IMR-90 (cell line): ENCODE data around the gene GPC6. TPM values are rescaled to one million over a fixed set of nuclear protein-coding genes. Genes with fewer than 3 reads are reported as not detected.
A peak's percentile ranks its signal among the peaks of the same experiment; 100 is the strongest.

Source experiments
- ATAC-seq: fragments of 200-7000 bp; cut with Tn5 transposase; 2 replicates; pipeline ENCODE4 v1.9.1; 2020; ENCODE audit warnings: low read depth, mild to moderate bottlenecking, moderate library complexity
- BruUV-seq: library from RNA; stranded (reverse); fragments of 400-500 nt; replicated peaks from 2 replicates; lab custom pipeline; 2021; lab: Mats Ljungman, UMichigan
- CTCF ChIA-PET: fragments of 300-600 bp; formaldehyde crosslinking; extraction: SDS; loops from one replicate; lab custom pipeline; 2021; ENCODE audit warnings: antibody characterized with exemption; lab: Yijun Ruan, JAX
- POLR2A ChIA-PET: fragments of 300-600 bp; sonication (Branson Sonifier 250); formaldehyde crosslinking; loops from one replicate; lab custom pipeline; 2022; ENCODE audit warnings: antibody characterized with exemption; ENCODE audit not compliant: unreplicated experiment; lab: Charles Lee
- DNase-seq: peaks from one replicate; pipeline ENCODE4 v3.0.0; 2013
- H2AFZ ChIP-seq: replicated peaks from 2 replicates; pipeline ENCODE3; 2013; ENCODE audit warnings: low read length, mild to moderate bottlenecking; ENCODE audit not compliant: poor library complexity
- H2AK5ac ChIP-seq: 2 replicates; pipeline ENCODE4 v1.6.1; 2013; ENCODE audit warnings: low read depth, low read length, inconsistent platforms
- H2AK9ac ChIP-seq: replicated peaks from 2 replicates; pipeline ENCODE3; 2013; ENCODE audit warnings: mild to moderate bottlenecking, low read depth, low read length, moderate library complexity; ENCODE audit not compliant: poor library complexity
- H2BK120ac ChIP-seq: 2 replicates; pipeline ENCODE4 v1.6.1; 2013; ENCODE audit warnings: low read depth, low read length, inconsistent platforms
- H2BK15ac ChIP-seq: 3 replicates; pipeline ENCODE4 v1.6.1; 2013; ENCODE audit warnings: low read depth, low read length, inconsistent platforms
- H2BK20ac ChIP-seq: 2 replicates; pipeline ENCODE4 v1.6.1; 2013; ENCODE audit warnings: low read depth, mild to moderate bottlenecking, inconsistent platforms, low read length, moderate library complexity
- H2BK5ac ChIP-seq: 2 replicates; pipeline ENCODE4 v1.6.1; 2013; ENCODE audit warnings: mild to moderate bottlenecking, low read depth, low read length, inconsistent platforms; ENCODE audit not compliant: poor library complexity, severe bottlenecking
- H3K14ac ChIP-seq: replicated peaks from 2 replicates; pipeline ENCODE4 v1.6.1; 2013; ENCODE audit warnings: low read depth, low read length, inconsistent platforms
- H3K18ac ChIP-seq: 2 replicates; pipeline ENCODE4 v1.6.1; 2013; ENCODE audit warnings: low read depth, low read length, control low read depth
- H3K23ac ChIP-seq: 2 replicates; pipeline ENCODE4 v1.6.1; 2013; ENCODE audit warnings: low read depth, low read length, inconsistent platforms
- H3K27ac ChIP-seq: 2 replicates; pipeline ENCODE4 v1.5.1; 2013; ENCODE audit warnings: mild to moderate bottlenecking, control low read depth, low read length; ENCODE audit not compliant: insufficient read depth
- H3K27me3 ChIP-seq: 2 replicates; pipeline ENCODE4 v1.6.1; 2013; ENCODE audit warnings: low read length; ENCODE audit not compliant: control insufficient read depth, insufficient read depth
- H3K36me3 ChIP-seq: 2 replicates; pipeline ENCODE4 v1.6.1; 2013; ENCODE audit warnings: low read length, mixed read lengths; ENCODE audit not compliant: control insufficient read depth, insufficient read depth
- H3K4ac ChIP-seq: 2 replicates; pipeline ENCODE4 v1.6.1; 2013; ENCODE audit warnings: low read depth, low read length, inconsistent platforms
- H3K4me1 ChIP-seq: 2 replicates; pipeline ENCODE4 v1.6.1; 2013; ENCODE audit warnings: low read length, mixed read lengths; ENCODE audit not compliant: control insufficient read depth, insufficient read depth
- H3K4me2 ChIP-seq: 2 replicates; pipeline ENCODE4 v1.6.1; 2013; ENCODE audit warnings: low read depth, mild to moderate bottlenecking, control low read depth, low read length, moderate library complexity
- H3K4me3 ChIP-seq: 2 replicates; pipeline ENCODE4 v1.5.1; 2013; ENCODE audit warnings: low read depth, mild to moderate bottlenecking, control low read depth, low read length, moderate library complexity; ENCODE audit not compliant: insufficient read depth
- H3K56ac ChIP-seq: 2 replicates; pipeline ENCODE4 v1.6.1; 2013; ENCODE audit warnings: low read length, inconsistent platforms; ENCODE audit not compliant: insufficient read depth; ENCODE audit errors: extremely low read depth
- H3K79me1 ChIP-seq, 2 experiments: 2 replicates each; pipeline ENCODE4 v1.6.1; 2013; ENCODE audit warnings: low read length in 2 of 2, inconsistent platforms in 1 of 2, low read depth in 1 of 2
- H3K9ac ChIP-seq: 2 replicates; pipeline ENCODE4 v1.6.1; 2013; ENCODE audit warnings: low read depth, low read length, control low read depth
- H3K9me1 ChIP-seq: 2 replicates; pipeline ENCODE4 v1.6.1; 2013; ENCODE audit warnings: low read length, inconsistent platforms; ENCODE audit not compliant: insufficient read depth
- H3K9me3 ChIP-seq: 2 replicates; pipeline ENCODE4 v1.6.1; 2013; ENCODE audit warnings: low read length; ENCODE audit not compliant: control insufficient read depth, insufficient read depth
- H4K20me1 ChIP-seq: 2 replicates; pipeline ENCODE4 v1.6.1; 2013; ENCODE audit warnings: low read length, inconsistent platforms; ENCODE audit not compliant: insufficient read depth
- H4K5ac ChIP-seq: 2 replicates; pipeline ENCODE4 v1.6.1; 2013; ENCODE audit warnings: mild to moderate bottlenecking, low read depth, low read length, control low read depth
- H4K8ac ChIP-seq, 2 experiments: 2 replicates each; pipeline ENCODE4 v1.6.1; 2013; ENCODE audit warnings: low read depth in 2 of 2, low read length in 2 of 2, control low read depth in 1 of 2, inconsistent platforms in 1 of 2
- H4K91ac ChIP-seq: 2 replicates; pipeline ENCODE4 v1.6.1; 2013; ENCODE audit warnings: low read depth, low read length, inconsistent platforms; ENCODE audit not compliant: insufficient read depth
- BHLHE40 ChIP-seq: fragments of 150-350 bp; IDR thresholded peaks from 2 replicates; pipeline ENCODE4 v1.6.1; 2016; ENCODE audit warnings: mild to moderate bottlenecking, low read depth, low read length
- CEBPB ChIP-seq: IDR thresholded peaks from 2 replicates; pipeline ENCODE4 v1.6.1; 2012; ENCODE audit warnings: low read depth, low read length, improper control_type of control experiment
- CHD1 ChIP-seq: IDR thresholded peaks from 2 replicates; pipeline ENCODE4 v1.6.1; 2012; ENCODE audit warnings: low read depth, low read length, improper control_type of control experiment
- FOS ChIP-seq: fragments of 150-350 bp; IDR thresholded peaks from 2 replicates; pipeline ENCODE4 v1.6.1; 2016; ENCODE audit warnings: low read depth, low read length
- MAFK ChIP-seq: IDR thresholded peaks from 2 replicates; pipeline ENCODE4 v1.6.1; 2012; ENCODE audit warnings: low read depth, low read length, improper control_type of control experiment
- MAZ ChIP-seq: IDR thresholded peaks from 2 replicates; pipeline ENCODE4 v1.6.1; 2012; ENCODE audit warnings: low read depth, mild to moderate bottlenecking, low read length, improper control_type of control experiment, moderate library complexity, borderline replicate concordance
- MXI1 ChIP-seq: IDR thresholded peaks from 2 replicates; pipeline ENCODE4 v1.6.1; 2012; ENCODE audit warnings: low read depth, mild to moderate bottlenecking, low read length, moderate library complexity, borderline replicate concordance
- NFE2L2 ChIP-seq: fragments of 150-350 bp; IDR thresholded peaks from 2 replicates; pipeline ENCODE4 v1.6.1; 2016; ENCODE audit warnings: low read depth, mild to moderate bottlenecking, low read length
- POLR2A ChIP-seq: IDR thresholded peaks from 2 replicates; pipeline ENCODE4 v1.6.1; 2012; ENCODE audit warnings: mild to moderate bottlenecking, low read depth, low read length
- RAD21 ChIP-seq: IDR thresholded peaks from 2 replicates; pipeline ENCODE4 v1.6.1; 2012; ENCODE audit warnings: low read length, improper control_type of control experiment
- RCOR1 ChIP-seq: IDR thresholded peaks from 2 replicates; pipeline ENCODE4 v1.6.1; 2012; ENCODE audit warnings: mild to moderate bottlenecking, low read length, improper control_type of control experiment; ENCODE audit not compliant: insufficient replicate concordance
- RFX5 ChIP-seq: IDR thresholded peaks from 2 replicates; pipeline ENCODE4 v1.8.0; 2012; ENCODE audit warnings: low read depth, mild to moderate bottlenecking, low read length, moderate library complexity
- SMC3 ChIP-seq: fragments of 150-350 bp; IDR thresholded peaks from 2 replicates; pipeline ENCODE4 v1.6.1; 2016; ENCODE audit warnings: low read depth, mild to moderate bottlenecking, antibody characterized with exemption, low read length, moderate library complexity
- USF2 ChIP-seq: fragments of 150-350 bp; IDR thresholded peaks from 2 replicates; pipeline ENCODE4 v1.6.1; 2017; ENCODE audit warnings: mild to moderate bottlenecking, antibody characterized with exemption, low read length, low read depth
- WGBS, 2 experiments: methylation state at CpG; one replicate each; pipeline versions ENCODE4 v1.1.5 to v1.1.7; 2013; ENCODE audit warnings: missing lambda C conversion rate in 2 of 2; ENCODE audit not compliant: insufficient read length in 1 of 2; ENCODE audit errors: extremely low coverage in 2 of 2; 5-methylcytosine and 5-hydroxymethylcytosine counted together
- dilution Hi-C: fragments of 300-500 bp; cut with HindIII; formaldehyde crosslinking; loops from one replicate; pipeline ENCODE4 v1.14.3; 2018; ENCODE audit warnings: low sequenced_read_pairs; ENCODE audit not compliant: unreplicated experiment
- in situ Hi-C: fragments of 300-500 bp; cut with MboI; formaldehyde crosslinking; loops from 3 replicates; pipeline ENCODE4 v1.14.3; 2019; ENCODE audit warnings: low sequenced_read_pairs, inconsistent platforms, mixed read lengths
- intact Hi-C: fragments of 100-400 bp; cut with micrococcal nuclease; formaldehyde crosslinking; loops from 2 replicates; pipeline ENCODE4 v1.10.0; 2022
- polyA plus RNA-seq, 3 experiments: library from polyadenylated mRNA; depleted of rRNA; stranded (reverse); fragments of >200 nt; gene quantifications; 2 replicates each; pipeline ENCODE4 v1.2.3, GENCODE V29; 2012; ENCODE audit warnings: low replicate concordance in 1 of 3
- total RNA-seq: library from RNA; depleted of rRNA; stranded (reverse); fragments of >200 nt; gene quantifications from 2 replicates; pipeline ENCODE4 v1.2.3, GENCODE V29; 2012
- TF ChIP-seq, protein P1 (sequence below): fragments of 150-350 bp; IDR thresholded peaks from 2 replicates; pipeline ENCODE4 v1.6.1; 2016; ENCODE audit warnings: low read depth, mild to moderate bottlenecking, low read length, moderate library complexity, borderline replicate concordance
- TF ChIP-seq, protein P2 (sequence below): conservative IDR thresholded peaks from 2 replicates; pipeline ENCODE4 v1.5.1; 2012; ENCODE audit warnings: mild to moderate bottlenecking, low read depth, low read length, improper control_type of control experiment

GPC6 gene
- total and polyA plus RNA-seq, 2 of the 4 experiments (the other 2 are of a cell fraction) = 14.9 to 39.4 TPM

DNA sequence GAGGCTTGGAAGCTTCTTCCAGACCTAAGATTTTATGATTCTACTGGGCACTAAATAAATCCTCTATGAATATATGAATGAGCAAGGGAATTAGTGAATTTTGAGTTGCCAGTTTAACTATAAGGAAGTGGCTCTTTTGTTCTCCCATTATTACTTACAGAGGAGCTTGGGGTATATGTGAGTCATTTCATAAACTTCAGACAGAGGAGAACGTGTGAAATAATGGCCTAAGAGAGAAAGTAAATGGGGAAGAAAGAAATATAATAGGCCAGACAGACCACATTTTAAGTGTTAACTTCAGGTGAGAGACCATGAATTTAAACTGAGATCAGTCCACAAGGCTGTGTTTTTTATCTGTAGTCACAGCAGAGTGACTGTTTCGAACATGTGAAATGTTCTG lies 570.9 kb downstream of the GPC6 start:
- peak; percentile 21 for DNase-seq
- H2BK15ac ChIP-seq = no peak overlapping the region
- in situ Hi-C loops = no loop called here
- H3K4me3 ChIP-seq = no peak overlapping the region
- H3K79me1 ChIP-seq = no peaks in the 10 kb centered on the region
- H3K36me3 ChIP-seq = no peaks in the 10 kb centered on the region
- no peaks in the 10 kb centered on the region for H3K9me3 ChIP-seq
- no TSS peak for BruUV-seq
- no peak overlapping the region for H3K4me2 ChIP-seq
- H3K14ac ChIP-seq = no peak overlapping the region
- peaks cover 1% of the 10 kb centered on the region; the same call in 1 of the 2 replicates for H3K4me1 ChIP-seq
- intact Hi-C loops = no loop called here
- H2BK5ac ChIP-seq = no peak overlapping the region
- ChIA-PET POLR2A (no interaction called here), CTCF (no interaction called here)
- H2BK20ac ChIP-seq = no peak overlapping the region
- no peak overlapping the region for H2BK120ac ChIP-seq
- no peak overlapping the region for H3K56ac ChIP-seq
- H4K20me1 ChIP-seq = no peaks in the 10 kb centered on the region
- H4K91ac ChIP-seq = no peak overlapping the region
- no peak overlapping the region for H3K23ac ChIP-seq
- ATAC-seq = no peak
- H2AK5ac ChIP-seq = no peak overlapping the region
- H3K27me3 ChIP-seq = no peaks in the 10 kb centered on the region
- no peak overlapping the region for H3K4ac ChIP-seq
- H4K5ac ChIP-seq = no peak overlapping the region
- no peak overlapping the region for H3K27ac ChIP-seq
- 100% methylated on average over 1 of the region's 2 CpGs; no CpG with 5 or more reads in 1 of the 2 experiments for WGBS, 2 experiments
- no peak overlapping the region for H4K8ac ChIP-seq
- no peak overlapping the region for H3K18ac ChIP-seq
- no peak overlapping the region for H3K9ac ChIP-seq
- no peak overlapping the region for H2AFZ ChIP-seq
- H3K9me1 ChIP-seq = no peaks in the 10 kb centered on the region
- dilution Hi-C loops = no loop called here
- no peak overlapping the region for H2AK9ac ChIP-seq
- no peak for TF ChIP-seq SMC3
- TF ChIP-seq, protein P1, sequence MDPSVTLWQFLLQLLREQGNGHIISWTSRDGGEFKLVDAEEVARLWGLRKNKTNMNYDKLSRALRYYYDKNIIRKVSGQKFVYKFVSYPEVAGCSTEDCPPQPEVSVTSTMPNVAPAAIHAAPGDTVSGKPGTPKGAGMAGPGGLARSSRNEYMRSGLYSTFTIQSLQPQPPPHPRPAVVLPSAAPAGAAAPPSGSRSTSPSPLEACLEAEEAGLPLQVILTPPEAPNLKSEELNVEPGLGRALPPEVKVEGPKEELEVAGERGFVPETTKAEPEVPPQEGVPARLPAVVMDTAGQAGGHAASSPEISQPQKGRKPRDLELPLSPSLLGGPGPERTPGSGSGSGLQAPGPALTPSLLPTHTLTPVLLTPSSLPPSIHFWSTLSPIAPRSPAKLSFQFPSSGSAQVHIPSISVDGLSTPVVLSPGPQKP = no peak
- no peak for TF ChIP-seq USF2
- TF ChIP-seq RFX5 = no peak
- TF ChIP-seq, protein P2, sequence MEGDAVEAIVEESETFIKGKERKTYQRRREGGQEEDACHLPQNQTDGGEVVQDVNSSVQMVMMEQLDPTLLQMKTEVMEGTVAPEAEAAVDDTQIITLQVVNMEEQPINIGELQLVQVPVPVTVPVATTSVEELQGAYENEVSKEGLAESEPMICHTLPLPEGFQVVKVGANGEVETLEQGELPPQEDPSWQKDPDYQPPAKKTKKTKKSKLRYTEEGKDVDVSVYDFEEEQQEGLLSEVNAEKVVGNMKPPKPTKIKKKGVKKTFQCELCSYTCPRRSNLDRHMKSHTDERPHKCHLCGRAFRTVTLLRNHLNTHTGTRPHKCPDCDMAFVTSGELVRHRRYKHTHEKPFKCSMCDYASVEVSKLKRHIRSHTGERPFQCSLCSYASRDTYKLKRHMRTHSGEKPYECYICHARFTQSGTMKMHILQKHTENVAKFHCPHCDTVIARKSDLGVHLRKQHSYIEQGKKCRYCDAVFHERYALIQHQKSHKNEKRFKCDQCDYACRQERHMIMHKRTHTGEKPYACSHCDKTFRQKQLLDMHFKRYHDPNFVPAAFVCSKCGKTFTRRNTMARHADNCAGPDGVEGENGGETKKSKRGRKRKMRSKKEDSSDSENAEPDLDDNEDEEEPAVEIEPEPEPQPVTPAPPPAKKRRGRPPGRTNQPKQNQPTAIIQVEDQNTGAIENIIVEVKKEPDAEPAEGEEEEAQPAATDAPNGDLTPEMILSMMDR = no peak
- TF ChIP-seq RCOR1 = no peak
- TF ChIP-seq FOS = no peak
- TF ChIP-seq RAD21 = no peak
- no peak for TF ChIP-seq POLR2A
- TF ChIP-seq MXI1 = no peak
- no peak for TF ChIP-seq MAFK
- TF ChIP-seq CHD1 = no peak
- no peak for TF ChIP-seq BHLHE40
- no peak for TF ChIP-seq MAZ
- TF ChIP-seq CEBPB = no peak
- TF ChIP-seq NFE2L2 = no peak
